ENCODE results near the gene TPM3. TPM values are rescaled to one million over a fixed set of nuclear protein-coding genes. Genes with fewer than 3 reads are reported as not detected.
"Not testable (repeated sequence)": the region's sequence is repeated elsewhere in the genome, so short reads cannot be mapped to it uniquely, and the experiment has no call there.

TPM3 gene
- 482 and 546 TPM in 2 replicates for total RNA-seq (2014; rRNA removed; shearing (Covaris generic))

- DNase-seq (ENCODE audit: low spot score) = no peak
Observed at GRCh38 chr1:154191990-154192461, at the start of gene TPM3. Gene TPM3 (minus strand): TSS chr1:154192100. CDS start chr1:154192018, 82 bp downstream.

- DNase-seq (ENCODE audit: low spot score) = no peak
Observed at GRCh38 chr1:154240294-154240833, 48.5 kb upstream of the TPM3 start.

GRCh38 chr1:154239491-154239890, 47.6 kb upstream of the TPM3 start:
- DNase-seq (ENCODE audit: low spot score) = no peak

GRCh38 chr1:154237880-154238506, 46.1 kb upstream of the TPM3 start:
- no peak for DNase-seq (ENCODE audit: low spot score)

GRCh38 chr1:154237435-154237834, 45.5 kb upstream of the TPM3 start:
- no peak for DNase-seq (ENCODE audit: low spot score)

GRCh38 chr1:154236855-154237254, 45.0 kb upstream of the TPM3 start:
- DNase-seq (ENCODE audit: low spot score) = no peak

- not testable (repeated sequence) for DNase-seq (ENCODE audit: low spot score)
Observed at GRCh38 chr1:154233127-154233526, 41.2 kb upstream of the TPM3 start.

- not testable (repeated sequence) for DNase-seq (ENCODE audit: low spot score)
Observed at GRCh38 chr1:154231112-154231511, 39.2 kb upstream of the TPM3 start.

- DNase-seq (ENCODE audit: low spot score) = no peak
Observed at GRCh38 chr1:154225370-154225769, 33.5 kb upstream of the TPM3 start.

- DNase-seq (ENCODE audit: low spot score) = no peak
Observed at GRCh38 chr1:154223621-154224020, 31.7 kb upstream of the TPM3 start.

GRCh38 chr1:154222918-154223317, 31.0 kb upstream of the TPM3 start:
- DNase-seq (ENCODE audit: low spot score) = no peak

GRCh38 chr1:154222518-154222917, 30.6 kb upstream of the TPM3 start:
- no peak for DNase-seq (ENCODE audit: low spot score)

- DNase-seq (ENCODE audit: low spot score) = no peak
Observed at GRCh38 chr1:154221278-154222001, 29.5 kb upstream of the TPM3 start.

- DNase-seq (ENCODE audit: low spot score) = no peak
Observed at GRCh38 chr1:154220970-154221277, 29.0 kb upstream of the TPM3 start.

- DNase-seq (ENCODE audit: low spot score) = peak; percentile 99
Observed at GRCh38 chr1:154220071-154220969, 28.4 kb upstream of the TPM3 start, which contains the start of gene UBAP2L. Gene UBAP2L (plus strand): TSS chr1:154220955. CDS start chr1:154225124, 4,169 bp downstream.

GRCh38 chr1:154219541-154219940, 27.6 kb upstream of the TPM3 start:
- DNase-seq (ENCODE audit: low spot score) = no peak

GRCh38 chr1:154218545-154218944, 26.6 kb upstream of the TPM3 start:
- no peak for DNase-seq (ENCODE audit: low spot score)

- no peak for DNase-seq (ENCODE audit: low spot score)
Observed at GRCh38 chr1:154213274-154213673, 21.4 kb upstream of the TPM3 start.

GRCh38 chr1:154212083-154212482, 20.2 kb upstream of the TPM3 start:
- no peak for DNase-seq (ENCODE audit: low spot score)

GRCh38 chr1:154208677-154209388, 16.9 kb upstream of the TPM3 start:
- DNase-seq (ENCODE audit: low spot score) = no peak

- DNase-seq (ENCODE audit: low spot score) = no peak
Observed at GRCh38 chr1:154207262-154207661, 15.4 kb upstream of the TPM3 start.

Data from H4 (cell line).